Caco-2 (cell line): ENCODE data around the gene TMEM170B. TPM values are rescaled to one million over a fixed set of nuclear protein-coding genes. Genes with fewer than 3 reads are reported as not detected.

Experiments used
- BruUV-seq: library from RNA; stranded (reverse); fragments of 400-500 nt; replicated peaks from 2 replicates; lab custom pipeline; 2021; lab: Mats Ljungman, UMichigan
- CTCF ChIA-PET: fragments of 300-600 bp; sonication (Branson Sonifier 250); formaldehyde crosslinking; loops from one replicate; lab custom pipeline; 2022; ENCODE audit warnings: antibody characterized with exemption; lab: Charles Lee
- POLR2A ChIA-PET: fragments of 300-600 bp; sonication (Branson Sonifier 250); formaldehyde crosslinking; loops from one replicate; lab custom pipeline; 2022; ENCODE audit warnings: antibody characterized with exemption; lab: Charles Lee
- DNase-seq, 2 experiments: peaks; one replicate each; pipeline versions ENCODE4 v3.0.0 to v3.0.0-alpha.2; 2020 to 2022
- H3K27me3 ChIP-seq: replicated peaks from 2 replicates; pipeline ENCODE4 v1.6.0; 2011; ENCODE audit warnings: low read length; ENCODE audit not compliant: control insufficient read depth, insufficient read depth
- H3K36me3 ChIP-seq: 2 replicates; pipeline ENCODE4 v1.5.1; 2011; ENCODE audit warnings: low read length; ENCODE audit not compliant: control insufficient read depth, insufficient read depth
- H3K4me1 ChIP-seq: fragments of 250-450 bp; sonication (Bioruptor Pico); 2 replicates; pipeline ENCODE4 v1.5.1; 2020; ENCODE audit warnings: mild to moderate bottlenecking
- H3K4me3 ChIP-seq: 2 replicates; pipeline ENCODE4 v1.5.1; 2011; ENCODE audit warnings: low read depth, mild to moderate bottlenecking, control low read depth, low read length
- H3K9me3 ChIP-seq: fragments of 250-450 bp; sonication (Bioruptor Pico); 2 replicates; pipeline ENCODE4 v1.5.1; 2020; ENCODE audit warnings: mild to moderate bottlenecking, moderate library complexity
- H3K27ac Mint-ChIP-seq: one replicate; pipeline ENCODE4 v1.8.0; 2022; ENCODE audit warnings: mixed read lengths; ENCODE audit not compliant: unreplicated experiment
- H3K27me3 Mint-ChIP-seq: one replicate; pipeline ENCODE4 v1.8.0; 2022; ENCODE audit warnings: mixed read lengths; ENCODE audit not compliant: insufficient read depth, unreplicated experiment
- H3K36me3 Mint-ChIP-seq: one replicate; pipeline ENCODE4 v1.8.0; 2022; ENCODE audit warnings: mild to moderate bottlenecking, mixed read lengths; ENCODE audit not compliant: insufficient read depth, unreplicated experiment
- H3K4me1 Mint-ChIP-seq: one replicate; pipeline ENCODE4 v1.8.0; 2022; ENCODE audit warnings: low read depth, mixed read lengths; ENCODE audit not compliant: unreplicated experiment
- H3K4me3 Mint-ChIP-seq: one replicate; pipeline ENCODE4 v1.8.0; 2022; ENCODE audit warnings: mild to moderate bottlenecking, moderate library complexity, mixed read lengths; ENCODE audit not compliant: unreplicated experiment
- H3K9me3 Mint-ChIP-seq: one replicate; pipeline ENCODE4 v1.8.0; 2022; ENCODE audit warnings: mixed read lengths; ENCODE audit not compliant: unreplicated experiment
- CTCF ChIP-seq, 2 experiments: fragments of 200-600 bp in 1 of 2; IDR thresholded peaks; 1 replicate in 1 of 2; 2 replicates in 1 of 2; pipeline versions ENCODE4 v1.5.1 to v1.8.0; 2011 to 2022; ENCODE audit warnings: antibody characterized with exemption in 1 of 2, control low read depth in 1 of 2, inconsistent platforms in 1 of 2, low read depth in 1 of 2, low read length in 1 of 2, mild to moderate bottlenecking in 1 of 2, moderate library complexity in 1 of 2; ENCODE audit not compliant: insufficient read depth in 1 of 2, severe bottlenecking in 1 of 2, unreplicated experiment in 1 of 2
- intact Hi-C: fragments of 100-400 bp; cut with micrococcal nuclease; formaldehyde crosslinking; loops from one replicate; pipeline ENCODE4 v1.10.0; 2022; ENCODE audit not compliant: unreplicated experiment
- total RNA-seq: library from RNA; stranded (reverse); gene quantifications from 2 replicates; pipeline ENCODE4 v1.2.3, GENCODE V29; 2022

The TMEM170B gene
- total RNA-seq, 1 experiment from 2014 or later = 4.0 TPM

GRCh38 chr6:11492464-11493290, 44.9 kb upstream of the TMEM170B start:
- Mint-ChIP-seq H3K27me3 (no peaks in the 10 kb centered on the region), H3K36me3 (no peaks in the 10 kb centered on the region), H3K9me3 (no peaks in the 10 kb centered on the region), H3K4me3 (no peak overlapping the region), H3K27ac (no peak overlapping the region), H3K4me1 (peaks cover 7% of the 10 kb centered on the region)
- no TSS peak for BruUV-seq
- no peaks in the 10 kb centered on the region for H3K27me3 ChIP-seq
- H3K4me1 ChIP-seq = peaks cover 18% of the 10 kb centered on the region; the same call in 1 of the 2 replicates
- no peaks in the 10 kb centered on the region for H3K9me3 ChIP-seq
- CTCF ChIA-PET = interaction anchor here (0.7 kb wide), 1 partner anchor 124 kb away, joined by 3 read pairs; no protein-coding TSS in a partner anchor
- POLR2A ChIA-PET = interaction anchor here (0.9 kb wide), 1 partner anchor 260 kb away, joined by 3 read pairs; the partner anchor contains the start of gene NEDD9
- H3K4me3 ChIP-seq = no peak overlapping the region
- no peaks in the 10 kb centered on the region for H3K36me3 ChIP-seq
- DNase-seq = no peak
- intact Hi-C loops = no loop called here
- TF ChIP-seq CTCF (IDR thresholded peaks at IDR 0.05; ENCODE audit: insufficient read depth in 1 of 2, low read depth in 1 of 2, low read length in 1 of 2, severe bottlenecking in 1 of 2, unreplicated experiment in 1 of 2) = no peak

- Mint-ChIP-seq H3K27ac (peak overlapping the region; percentile 29), H3K9me3 (no peaks in the 10 kb centered on the region), H3K27me3 (no peaks in the 10 kb centered on the region), H3K4me1 (peaks cover 7% of the 10 kb centered on the region), H3K36me3 (no peaks in the 10 kb centered on the region), H3K4me3 (no peak overlapping the region)
- no peaks in the 10 kb centered on the region for H3K9me3 ChIP-seq
- ChIA-PET CTCF (no interaction called here), POLR2A (interaction anchor here (0.9 kb wide), 1 partner anchor 261 kb away, joined by 3 read pairs; the partner anchor contains the start of gene NEDD9)
- no TSS peak for BruUV-seq
- no peaks in the 10 kb centered on the region for H3K27me3 ChIP-seq
- no peak for TF ChIP-seq CTCF (IDR thresholded peaks at IDR 0.05; ENCODE audit: insufficient read depth in 1 of 2, low read depth in 1 of 2, low read length in 1 of 2, severe bottlenecking in 1 of 2, unreplicated experiment in 1 of 2)
- intact Hi-C loops = no loop called here
- no peaks in the 10 kb centered on the region for H3K36me3 ChIP-seq
- no peak overlapping the region for H3K4me3 ChIP-seq
- H3K4me1 ChIP-seq = peaks cover 18% of the 10 kb centered on the region; the same call in 1 of the 2 replicates
- DNase-seq = no peak
Measured at GRCh38 chr6:11493974-11494373, 43.6 kb upstream of the TMEM170B start.

GRCh38 chr6:11494786-11495564, 42.6 kb upstream of the TMEM170B start:
- Mint-ChIP-seq H3K36me3 (no peaks in the 10 kb centered on the region), H3K4me3 (no peak overlapping the region), H3K4me1 (peaks cover 7% of the 10 kb centered on the region), H3K27me3 (no peaks in the 10 kb centered on the region), H3K9me3 (no peaks in the 10 kb centered on the region), H3K27ac (no peak overlapping the region)
- Histone ChIP-seq H3K36me3 (no peaks in the 10 kb centered on the region), H3K9me3 (no peaks in the 10 kb centered on the region), H3K27me3 (no peaks in the 10 kb centered on the region), H3K4me3 (no peak overlapping the region), H3K4me1 (peaks cover 18% of the 10 kb centered on the region; the same call in 1 of the 2 replicates)
- TF ChIP-seq CTCF (IDR thresholded peaks at IDR 0.05; ENCODE audit: insufficient read depth in 1 of 2, low read depth in 1 of 2, low read length in 1 of 2, severe bottlenecking in 1 of 2, unreplicated experiment in 1 of 2) = no peak
- ChIA-PET POLR2A (no interaction called here), CTCF (interaction anchor here (1.4 to 1.6 kb wide), 2 partner anchors 262 to 351 kb away, joined by 5 to 6 read pairs; partner anchors contain the start of gene NEDD9)
- DNase-seq = no peak
- intact Hi-C loops = loop anchor here (5.0 kb wide), 2 partner anchors 103 to 218 kb away; no protein-coding TSS in a partner anchor
- no TSS peak for BruUV-seq
